NCI-H2196 (cell line): Measurements from ENCODE around the gene CCDC116.
"Not testable (repeated sequence)": the region's sequence is repeated elsewhere in the genome, so short reads cannot be mapped to it uniquely, and the experiment has no call there.

Experiments used
- DNase-seq: peaks from one replicate; lab custom pipeline; 2025; ENCODE audit not compliant: unreplicated experiment; lab: John Stamatoyannopoulos, UW

Gene CCDC116

GRCh38 chr22:21609556-21610157, 22.9 kb upstream of the CCDC116 start:
- DNase-seq = not testable (repeated sequence)

DNA sequence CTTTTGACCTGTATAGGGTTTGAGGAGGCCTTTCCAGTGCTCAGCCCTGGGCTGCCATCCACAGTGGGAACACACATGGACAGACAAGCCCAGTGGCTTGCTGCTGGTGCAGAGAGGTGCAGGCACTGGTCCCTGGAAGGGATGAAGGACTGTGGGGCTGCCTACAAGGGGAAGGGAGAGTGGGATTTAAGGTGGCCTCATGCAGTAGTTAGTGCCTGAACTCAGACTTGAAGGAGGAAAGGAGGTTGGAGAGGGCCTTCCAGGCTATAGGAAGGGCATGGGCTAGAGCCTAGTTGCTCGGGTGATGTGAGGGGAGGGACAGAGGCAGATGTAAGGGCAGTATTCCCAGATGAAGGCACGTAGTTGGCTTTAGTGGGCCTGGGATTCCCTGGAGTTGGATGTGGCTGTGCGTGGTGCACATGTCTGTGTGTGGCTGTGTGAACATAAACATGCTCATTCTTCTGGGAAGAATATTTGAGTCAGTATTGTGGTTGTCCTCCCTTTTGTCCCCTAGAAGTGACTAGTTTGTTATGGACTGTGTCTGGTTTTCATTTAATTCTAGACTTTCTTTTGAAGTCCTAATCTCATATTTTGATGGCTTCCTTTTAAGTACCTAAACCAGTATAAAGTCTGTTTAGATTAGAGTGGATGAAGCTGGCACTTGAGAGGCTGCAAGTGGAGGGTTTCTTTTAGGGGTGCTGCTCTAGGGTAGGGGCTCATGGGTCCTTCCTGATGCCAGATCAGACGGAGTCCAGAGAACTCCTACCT, 21.2 kb upstream of the CCDC116 start:
- no peak for DNase-seq

GRCh38 chr22:21612858-21613257, 19.7 kb upstream of the CCDC116 start:
- no peak for DNase-seq

DNA sequence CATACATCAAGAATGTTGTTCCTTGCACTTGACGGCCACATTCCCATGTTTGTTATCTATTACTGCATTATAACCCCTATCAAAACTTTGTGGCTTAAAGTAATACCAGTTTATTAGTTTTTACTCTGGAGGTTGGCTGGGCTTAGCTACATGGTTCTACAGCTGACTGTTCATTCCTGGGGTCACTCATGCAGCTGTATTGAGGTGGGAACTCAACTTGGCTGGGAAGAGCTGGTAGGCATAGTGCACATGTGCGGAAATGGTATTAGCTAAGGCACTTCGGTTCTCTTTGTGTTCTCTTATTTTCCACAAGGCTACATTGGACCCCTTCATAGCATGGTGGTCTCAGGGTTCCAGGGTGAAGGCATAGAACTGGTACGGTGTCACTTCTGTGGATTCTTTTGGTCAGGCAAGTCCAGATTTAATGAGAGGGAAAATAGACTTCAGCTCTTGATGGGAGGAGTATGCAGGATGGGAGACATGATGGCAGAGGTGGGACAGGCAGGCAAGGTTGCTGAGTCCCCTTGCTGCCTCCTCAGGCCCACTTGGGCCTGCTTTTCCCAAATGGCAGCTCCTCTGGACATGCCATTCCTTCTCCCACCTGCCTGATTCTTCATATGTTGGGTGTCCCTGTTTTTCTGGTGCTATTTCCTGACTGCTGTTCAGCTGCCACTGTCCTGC, 18.9 kb upstream of the CCDC116 start:
- no peak for DNase-seq

- DNase-seq = no peak
These were observed 16.8 kb upstream of the CCDC116 start for GRCh38 chr22:21615731-21616130.

DNA sequence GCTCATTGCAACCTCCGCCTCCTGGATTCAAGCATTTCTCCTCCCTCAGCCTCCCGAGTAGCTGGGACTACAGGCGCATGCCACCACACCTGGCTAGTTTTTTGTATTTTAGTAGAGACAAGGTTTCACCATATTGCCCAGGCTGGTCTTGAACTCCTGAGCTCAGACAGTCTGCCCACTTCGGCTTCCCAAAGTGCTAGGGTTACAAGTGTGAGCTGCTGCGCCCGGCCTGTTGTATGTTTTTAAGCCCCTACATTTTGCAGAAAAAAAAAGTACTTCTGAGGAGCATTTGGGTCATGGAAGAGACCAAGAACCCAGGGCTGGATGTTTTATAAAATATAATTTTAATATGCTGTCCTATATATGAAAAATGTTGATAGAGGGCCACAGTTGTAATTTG, 15.2 kb upstream of the CCDC116 start:
- not testable (repeated sequence) for DNase-seq

- no peak for DNase-seq
These were observed 11.5 kb upstream of the CCDC116 start for GRCh38 chr22:21621025-21621424.

DNA sequence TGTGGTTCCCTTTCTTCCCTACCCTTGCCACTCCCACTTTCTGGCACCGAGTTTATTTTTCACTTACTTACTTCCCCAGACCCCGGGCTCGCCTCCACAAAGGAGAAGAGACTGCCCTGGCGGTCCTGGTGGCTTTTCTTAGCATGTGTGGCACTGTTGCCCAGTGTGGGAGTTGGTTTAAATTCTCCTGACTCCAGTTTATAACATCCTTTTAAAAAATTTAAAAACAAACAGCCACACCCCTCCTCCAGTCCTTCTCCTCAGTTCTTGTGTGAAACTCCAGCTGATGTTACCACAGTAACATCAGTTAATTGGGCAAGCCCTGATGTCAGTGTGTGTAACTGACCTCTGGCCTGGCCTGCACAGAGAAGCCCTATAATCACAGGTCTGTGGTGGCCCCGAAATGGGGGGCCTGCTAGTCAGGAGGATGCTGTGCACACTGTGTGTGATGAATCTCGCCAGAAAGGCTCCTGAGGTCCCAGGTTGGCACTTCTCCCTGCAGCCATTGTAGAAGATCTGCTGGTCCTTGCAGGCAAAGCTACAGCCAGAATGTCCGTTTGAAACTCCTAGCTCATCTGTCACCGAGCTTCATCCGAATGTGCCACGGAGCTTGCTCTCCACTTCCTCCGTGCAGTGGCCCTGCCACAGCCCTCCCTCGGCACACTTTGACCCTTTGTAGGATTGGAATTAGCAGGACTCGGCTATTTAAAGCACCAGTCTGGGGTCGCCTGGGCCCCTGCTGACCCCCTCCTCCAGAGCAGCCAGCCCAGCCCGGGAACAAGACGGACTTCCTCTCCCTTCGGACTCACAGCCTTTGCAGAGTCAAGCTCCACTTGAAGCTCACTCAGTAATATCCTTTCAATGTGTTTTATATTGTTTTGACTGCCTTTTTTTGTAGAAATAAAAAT, 10.3 kb upstream of the CCDC116 start:
- no peak for DNase-seq

DNA sequence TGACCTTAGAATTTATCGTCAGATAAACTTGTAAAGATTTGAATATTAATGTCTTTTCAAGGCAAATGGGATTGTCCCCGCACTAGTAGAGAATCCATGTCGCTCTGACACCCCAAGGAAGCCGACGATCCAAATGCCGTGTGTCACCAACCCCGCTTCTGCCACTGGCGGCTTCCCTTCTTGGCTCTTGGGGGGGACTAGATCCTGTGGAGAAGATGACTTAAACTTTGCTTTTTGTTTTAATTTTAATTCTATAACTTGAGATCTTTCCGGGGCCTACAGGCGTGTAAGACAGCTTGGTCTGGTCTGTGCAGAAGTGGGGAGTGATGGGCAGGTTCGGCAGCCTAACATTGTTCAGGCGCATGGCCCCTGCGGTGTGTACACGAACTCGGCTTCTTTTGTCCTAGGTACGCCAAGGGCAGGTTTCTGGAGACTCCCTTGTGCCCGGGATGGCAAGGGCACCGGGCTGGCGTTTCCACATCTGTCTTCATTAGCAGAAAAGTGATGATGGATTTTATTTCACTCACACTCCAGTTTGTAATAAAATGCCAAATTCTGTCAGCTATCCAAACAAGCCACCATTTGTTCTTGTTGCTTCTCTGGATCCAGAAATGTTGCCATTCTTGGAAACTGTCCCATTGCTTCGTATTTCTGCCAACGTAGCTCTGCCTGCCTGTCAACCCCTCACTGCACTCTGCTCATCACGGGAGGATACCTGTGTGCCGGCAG, 9.5 kb upstream of the CCDC116 start:
- peak; percentile 10 for DNase-seq

DNA sequence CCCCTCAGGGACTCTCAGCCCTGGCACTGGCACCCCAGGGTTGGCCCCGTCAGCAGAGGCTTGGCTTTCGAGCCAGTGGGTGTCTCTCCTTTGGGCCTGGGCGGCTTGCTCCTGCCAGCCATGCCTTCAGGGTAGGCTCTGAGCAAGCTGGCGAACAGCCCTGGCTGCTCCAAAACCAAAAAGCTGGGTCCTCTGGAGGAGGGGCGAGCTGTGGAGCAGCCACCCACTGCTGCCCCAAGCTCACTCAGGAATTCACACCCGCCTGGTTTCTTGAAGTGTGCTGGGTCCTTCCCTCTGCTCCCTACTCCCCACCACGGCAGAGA, 9.0 kb upstream of the CCDC116 start:
- DNase-seq = no peak

DNA sequence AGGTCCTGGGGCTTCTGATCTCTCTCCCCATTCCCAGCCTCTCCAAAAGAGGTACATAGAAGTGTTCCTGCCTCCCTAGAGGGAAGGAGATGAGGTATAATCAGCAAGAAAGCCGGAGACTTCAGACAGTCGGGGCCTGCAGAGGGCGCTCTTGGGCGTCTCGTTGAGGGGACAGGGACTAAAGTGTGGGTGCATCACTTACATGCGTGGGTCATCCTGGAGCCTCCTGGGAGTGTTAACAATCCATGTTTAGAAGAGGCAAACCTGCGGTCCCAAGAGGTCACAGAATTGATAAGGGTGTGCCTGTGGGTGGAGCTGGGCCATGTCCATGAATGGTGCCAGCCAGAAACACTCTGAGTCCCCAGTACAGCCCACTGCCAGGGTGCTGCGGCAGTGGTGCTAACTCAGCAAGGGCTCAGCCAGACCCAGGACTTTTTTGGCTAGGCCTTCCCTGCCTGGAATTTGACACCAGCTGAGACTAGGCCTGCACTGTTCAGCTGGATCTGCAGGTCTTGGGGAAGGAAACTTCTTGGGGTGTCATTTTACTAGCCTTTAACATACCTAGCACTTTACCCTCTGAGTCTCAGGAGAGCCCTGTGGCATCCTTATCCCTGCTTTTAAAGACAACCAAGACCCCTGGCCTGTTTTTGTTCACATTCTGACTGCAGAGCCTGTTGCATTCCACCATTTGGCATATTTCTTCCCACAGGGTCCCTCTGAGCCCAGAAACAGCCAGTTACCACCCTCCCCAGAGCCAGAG, 8.3 kb upstream of the CCDC116 start:
- DNase-seq = peak; percentile 10

DNA sequence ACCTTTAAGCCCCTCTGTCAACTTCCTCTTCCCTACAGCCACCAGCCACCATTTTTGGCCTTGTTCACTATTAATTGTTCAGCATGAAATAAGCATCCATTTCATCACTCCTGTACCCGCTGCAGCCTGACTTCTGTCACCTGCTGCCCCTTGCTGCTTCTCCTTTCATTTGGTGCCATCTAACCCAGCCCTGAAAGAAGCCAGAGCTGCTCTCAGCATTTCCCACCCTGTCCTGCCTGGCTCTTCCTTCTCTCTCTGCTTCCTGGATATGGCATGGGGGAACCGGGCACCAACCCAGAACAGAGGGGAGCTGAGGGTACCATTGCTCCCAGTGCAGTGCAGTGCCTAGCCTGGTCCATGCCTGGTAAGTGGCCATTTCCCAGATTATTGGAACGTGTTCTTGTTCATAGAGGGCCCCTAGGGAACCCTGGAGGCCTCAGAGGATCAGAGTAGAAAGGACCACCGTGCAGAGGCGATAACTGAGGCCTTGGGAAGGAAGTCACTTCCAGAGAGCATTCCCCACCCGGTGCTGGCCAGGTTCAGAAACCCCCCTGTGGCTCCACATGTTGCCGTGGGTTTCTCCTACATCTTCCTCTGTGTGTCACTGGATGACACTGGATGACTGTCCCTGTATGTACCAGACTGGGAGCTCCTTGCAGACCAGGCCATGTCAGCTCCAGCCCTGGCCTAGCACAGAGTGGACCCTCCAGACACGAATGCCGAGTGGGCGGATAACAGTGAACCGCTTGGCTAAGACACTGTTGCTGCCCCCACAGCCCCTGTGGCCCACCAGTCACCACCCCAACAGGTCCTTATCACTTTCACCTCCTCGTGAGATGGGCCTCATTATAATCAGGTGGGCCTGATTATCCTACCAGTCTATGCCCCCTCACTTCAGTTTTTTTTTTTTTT, 7.4 kb upstream of the CCDC116 start:
- no peak for DNase-seq

DNA sequence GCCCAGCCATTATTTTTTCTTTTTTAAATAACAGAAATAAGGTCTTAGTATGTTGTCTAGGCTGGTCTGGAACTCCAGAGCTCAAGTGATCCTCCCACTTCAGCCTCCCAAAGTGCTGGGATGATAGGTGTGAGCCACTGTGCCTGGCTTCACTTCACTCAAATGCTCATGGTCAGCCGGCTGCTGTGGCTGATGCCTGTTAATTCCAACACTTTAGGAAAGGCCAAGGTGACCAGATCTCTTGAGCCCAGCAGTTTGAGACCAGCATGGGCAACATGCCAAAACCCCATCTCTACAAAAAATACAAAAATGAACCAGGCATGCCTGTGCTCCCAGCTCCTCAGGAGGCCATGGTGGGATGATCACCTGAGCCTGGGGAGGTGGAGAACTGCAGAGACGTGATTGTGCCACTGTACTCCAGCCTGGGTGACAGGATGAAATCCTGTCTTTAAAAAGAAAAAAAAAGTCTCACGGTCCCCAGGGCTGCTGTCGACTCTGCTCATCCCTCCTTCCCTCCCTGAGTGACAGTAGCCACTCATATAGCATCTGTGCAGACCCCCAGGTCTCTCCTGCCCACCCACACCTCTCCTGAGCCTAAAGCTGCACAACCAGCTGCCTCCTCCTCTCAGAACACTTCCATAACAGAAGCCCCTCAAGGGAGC, 6.4 kb upstream of the CCDC116 start:
- DNase-seq = no peak

DNA sequence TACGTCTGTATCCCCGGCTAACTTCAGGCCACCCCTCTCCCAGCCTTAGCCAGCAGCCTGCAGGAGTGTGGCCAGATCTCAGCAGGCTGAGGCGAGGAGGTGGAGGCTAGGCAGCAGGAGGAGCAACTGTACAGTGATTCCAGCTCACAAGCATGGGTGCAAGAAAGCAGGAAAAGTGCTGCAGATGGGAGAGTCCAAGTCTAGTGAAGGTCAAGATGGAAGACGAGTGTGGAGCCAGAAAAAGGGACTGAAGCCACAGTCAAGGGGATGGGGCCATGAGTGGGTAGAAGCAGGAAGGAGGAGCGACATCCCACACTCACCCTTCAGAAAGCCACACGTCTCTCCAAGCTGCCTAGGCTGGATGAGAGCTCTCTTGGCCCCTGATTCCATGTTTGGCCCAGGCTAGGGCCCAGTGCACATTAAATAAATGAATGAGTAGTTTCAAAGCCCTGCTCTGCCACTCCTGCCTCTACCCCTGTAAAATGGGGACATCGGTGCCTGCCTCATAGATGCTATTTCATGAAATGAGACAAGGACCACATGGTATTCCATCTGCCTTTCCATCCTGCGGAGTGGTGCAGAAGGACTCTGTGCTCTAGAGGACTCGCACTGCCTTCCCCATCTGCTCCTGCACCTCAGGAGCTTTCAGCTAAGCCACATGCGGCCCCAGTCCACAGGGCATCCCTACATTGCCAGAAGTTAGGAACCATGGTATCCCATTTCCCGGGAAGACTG, 5.7 kb upstream of the CCDC116 start:
- no peak for DNase-seq

- no peak for DNase-seq
These were observed 3.9 kb upstream of the CCDC116 start for GRCh38 chr22:21628386-21629254.

DNA sequence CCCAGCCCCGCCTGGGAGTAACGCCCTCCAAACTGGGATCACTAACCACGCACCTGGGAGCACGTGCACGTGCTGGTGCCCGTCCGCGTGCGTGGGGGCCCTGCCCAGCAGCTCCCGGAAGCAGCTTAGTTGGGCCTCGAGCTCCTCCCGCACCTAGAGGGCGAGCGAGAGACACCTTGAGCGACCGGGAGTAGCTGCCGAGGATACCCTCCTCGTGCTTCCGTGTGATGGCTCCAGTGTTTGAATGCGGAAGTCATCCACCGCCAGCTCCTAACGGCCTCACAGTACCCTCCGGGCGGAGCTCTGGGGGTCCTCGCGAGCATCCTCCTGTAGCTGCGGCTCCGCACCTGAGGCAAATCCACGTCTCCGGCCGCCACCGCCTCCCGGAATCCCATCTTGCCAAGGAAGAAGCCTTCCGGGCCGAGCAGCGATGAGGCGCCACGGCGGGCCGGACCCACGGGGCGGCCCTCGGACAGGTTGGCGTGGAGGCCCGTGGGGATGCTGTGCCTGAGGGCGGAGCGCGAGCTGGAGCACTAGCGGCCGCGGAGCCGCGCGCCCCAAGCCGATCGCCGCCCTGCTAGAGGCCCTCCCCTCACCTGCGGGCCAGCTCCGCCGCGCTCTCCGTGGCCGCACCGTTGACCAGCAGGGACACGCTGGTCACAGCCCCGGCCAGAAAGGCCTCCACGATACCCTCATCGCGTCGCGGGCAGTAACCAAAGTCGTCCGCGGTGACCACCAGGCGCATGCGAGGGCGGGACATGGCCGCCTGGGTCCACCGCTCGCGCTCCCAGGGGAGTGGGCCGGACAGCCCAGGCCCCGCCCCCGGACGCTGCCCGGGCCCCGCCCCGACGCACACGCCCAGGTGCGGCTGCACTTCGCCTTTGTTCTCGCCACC, 3.1 kb upstream of the CCDC116 start, which contains the start of gene YDJC:
Gene YDJC (minus strand): TSS at position 768 of the 895 bp plus-strand sequence. CDS start 8 bp downstream, at position 760.
- peak; percentile 81 for DNase-seq
